Lung (tissue), 12 donors: ENCODE data around the gene ACER2. TPM values are rescaled to one million over a fixed set of nuclear protein-coding genes. Genes with fewer than 3 reads are reported as not detected.

ENCODE experiments used
- ATAC-seq: fragments of 200-7000 bp; cut with Tn5 transposase; one replicate; pipeline ENCODE4 v1.9.1; 2020; ENCODE audit warnings: moderate number of reproducible peaks; ENCODE audit not compliant: insufficient read depth, low FRiP score
- DNase-seq, 3 donors: peaks; one replicate each; pipeline ENCODE4 v3.0.0-alpha.2; 2013 to 2017
- H3K27ac ChIP-seq, 2 donors: one replicate each; pipeline ENCODE4 v1.5.1; 2013; ENCODE audit warnings: mild to moderate bottlenecking in 2 of 2, moderate library complexity in 2 of 2, control low read depth in 1 of 2, inconsistent platforms in 1 of 2, low read depth in 1 of 2, low read length in 1 of 2
- H3K27me3 ChIP-seq, 3 donors: one replicate each; pipeline ENCODE4 v1.5.1; 2013; ENCODE audit warnings: low read length in 2 of 3; ENCODE audit not compliant: control insufficient read depth in 3 of 3, insufficient read depth in 3 of 3
- H3K36me3 ChIP-seq, 4 donors: one replicate each; pipeline ENCODE4 v1.5.1; 2013; ENCODE audit warnings: low read length in 4 of 4, mild to moderate bottlenecking in 1 of 4, moderate library complexity in 1 of 4; ENCODE audit not compliant: control insufficient read depth in 4 of 4, insufficient read depth in 4 of 4
- H3K4me1 ChIP-seq, 5 donors: one replicate each; pipeline ENCODE4 v1.5.1; 2013; ENCODE audit warnings: low read length in 5 of 5, mild to moderate bottlenecking in 2 of 5, moderate library complexity in 1 of 5; ENCODE audit not compliant: control insufficient read depth in 5 of 5, insufficient read depth in 5 of 5
- H3K4me3 ChIP-seq: one replicate; pipeline ENCODE4 v1.5.1; 2013; ENCODE audit warnings: mild to moderate bottlenecking, control low read depth, moderate library complexity
- H3K9ac ChIP-seq, 2 donors: one replicate each; pipeline ENCODE4 v1.5.1; 2013; ENCODE audit warnings: low read length in 2 of 2, control low read depth in 1 of 2; ENCODE audit not compliant: insufficient read depth in 1 of 2
- H3K9me3 ChIP-seq, 4 donors: one replicate each; pipeline ENCODE4 v1.5.1; 2013; ENCODE audit warnings: low read length in 3 of 4, mild to moderate bottlenecking in 1 of 4, moderate library complexity in 1 of 4; ENCODE audit not compliant: control insufficient read depth in 4 of 4, insufficient read depth in 3 of 4
- WGBS, 2 donors: extraction: QIAGEN DNeasy Blood & Tissue Kit; methylation state at CpG; one replicate each; pipeline ENCODE4 v1.1.7; 2013; 5-methylcytosine and 5-hydroxymethylcytosine counted together
- polyA plus RNA-seq, 2 donors: library from polyadenylated mRNA; stranded (reverse); fragments of 200-250 nt; gene quantifications; one replicate each; pipeline ENCODE4 v1.2.1, GENCODE V29; 2013
- total RNA-seq, 2 donors: library from RNA; depleted of rRNA in 1 of 2; stranded (reverse); fragments of >200 nt in 1 of 2; gene quantifications; one replicate each; pipeline ENCODE4 v1.2.1, GENCODE V29; 2014 to 2021
- TF ChIP-seq, protein P1 (sequence below): IDR thresholded peaks from 2 replicates; pipeline ENCODE4 v1.5.1; 2012; ENCODE audit warnings: mild to moderate bottlenecking; ENCODE audit errors: control extremely low read depth, extremely low read depth
- donor health status: control.
- donor health status: control.
- donor health status: Bipolar disorder and iron deficiency.
- donor health status: healthy.
- donor health status: DM: yes; HTN: yes; CAD: no.

ACER2 gene
- total and polyA plus RNA-seq, 4 donors, result 0.30 to 4.9 (median 2.8) TPM

DNA sequence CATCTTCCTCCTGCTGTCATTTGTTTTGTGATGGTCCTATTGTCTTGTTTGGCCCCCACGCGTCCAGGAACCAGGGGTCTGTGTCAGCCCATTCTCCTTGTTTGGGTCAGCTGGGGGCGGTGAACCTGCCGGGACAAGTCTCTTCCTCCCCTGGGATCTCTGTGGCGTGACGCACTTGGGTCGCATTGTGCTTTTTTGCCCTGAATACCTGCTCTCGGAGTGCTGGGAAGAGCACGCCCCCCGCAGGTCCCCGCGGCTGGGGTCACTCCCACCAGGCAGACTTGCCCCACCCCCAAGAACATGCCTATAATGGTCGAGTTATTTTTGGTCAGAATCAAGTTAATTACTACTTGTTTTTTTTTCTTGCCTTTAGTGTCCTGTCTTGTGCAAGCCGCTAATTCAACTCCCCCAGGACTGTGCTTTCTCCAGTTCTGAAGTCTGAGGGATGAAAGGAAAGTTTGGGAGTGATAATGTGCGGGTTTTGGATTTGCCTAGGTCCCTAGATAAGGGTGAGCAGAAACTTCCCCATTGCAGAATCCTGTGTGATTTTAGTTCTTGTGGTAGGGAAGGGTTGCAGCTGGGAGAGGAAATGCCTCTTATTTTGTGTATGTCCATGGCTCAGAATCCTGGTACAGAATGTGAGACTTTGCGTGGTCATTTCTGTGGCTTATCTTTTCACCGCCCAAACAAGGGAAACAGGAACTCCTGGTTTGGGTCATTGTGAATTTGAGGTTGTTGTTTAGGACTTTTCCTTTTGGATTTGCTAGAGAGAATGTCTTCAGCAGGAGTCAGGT lies 789 bp downstream of the ACER2 start:
- peaks cover 0 to 6% (median 2%) of the 10 kb centered on the region in 5 donors for H3K4me1 ChIP-seq
- 1 to 2% methylated on average over 17 of the region's 17 CpGs for WGBS, 2 donors

DNA sequence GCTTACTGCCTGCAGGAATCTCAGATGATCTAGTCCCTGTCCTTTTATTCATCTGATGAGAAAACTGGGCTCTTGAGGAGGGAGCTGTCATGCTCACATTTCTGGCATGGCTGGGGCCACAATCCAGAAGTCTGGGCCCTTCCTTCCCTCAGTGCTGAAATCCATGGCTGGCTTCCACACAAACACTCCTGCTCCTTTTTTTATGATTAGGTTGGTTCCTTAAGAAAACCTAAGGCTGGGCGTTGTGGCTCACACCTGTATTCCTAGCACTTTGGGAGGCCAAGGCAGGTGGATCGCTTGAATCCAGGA lies 1.3 kb downstream of the ACER2 start:
- TF ChIP-seq, protein P1, sequence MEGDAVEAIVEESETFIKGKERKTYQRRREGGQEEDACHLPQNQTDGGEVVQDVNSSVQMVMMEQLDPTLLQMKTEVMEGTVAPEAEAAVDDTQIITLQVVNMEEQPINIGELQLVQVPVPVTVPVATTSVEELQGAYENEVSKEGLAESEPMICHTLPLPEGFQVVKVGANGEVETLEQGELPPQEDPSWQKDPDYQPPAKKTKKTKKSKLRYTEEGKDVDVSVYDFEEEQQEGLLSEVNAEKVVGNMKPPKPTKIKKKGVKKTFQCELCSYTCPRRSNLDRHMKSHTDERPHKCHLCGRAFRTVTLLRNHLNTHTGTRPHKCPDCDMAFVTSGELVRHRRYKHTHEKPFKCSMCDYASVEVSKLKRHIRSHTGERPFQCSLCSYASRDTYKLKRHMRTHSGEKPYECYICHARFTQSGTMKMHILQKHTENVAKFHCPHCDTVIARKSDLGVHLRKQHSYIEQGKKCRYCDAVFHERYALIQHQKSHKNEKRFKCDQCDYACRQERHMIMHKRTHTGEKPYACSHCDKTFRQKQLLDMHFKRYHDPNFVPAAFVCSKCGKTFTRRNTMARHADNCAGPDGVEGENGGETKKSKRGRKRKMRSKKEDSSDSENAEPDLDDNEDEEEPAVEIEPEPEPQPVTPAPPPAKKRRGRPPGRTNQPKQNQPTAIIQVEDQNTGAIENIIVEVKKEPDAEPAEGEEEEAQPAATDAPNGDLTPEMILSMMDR, result no peak
- no peak overlapping the region for H3K4me3 ChIP-seq
- H3K9me3 ChIP-seq, result no peaks in the 10 kb centered on the region
- 96 to 99% methylated on average over 2 of the region's 2 CpGs for WGBS, 2 donors
- ATAC-seq, result no peak
- peaks cover 0 to 6% (median 2%) of the 10 kb centered on the region in 5 donors for H3K4me1 ChIP-seq
- no peak overlapping the region for H3K27ac ChIP-seq
- H3K27me3 ChIP-seq, result no peaks in the 10 kb centered on the region
- no peaks in the 10 kb centered on the region for H3K36me3 ChIP-seq
- no peak overlapping the region for H3K9ac ChIP-seq
- no peak for DNase-seq

More for the DNA sequence above, 789 bp downstream of the ACER2 start:
- DNase-seq (peak; percentile 44 to 47 (median 47)), ATAC-seq (no peak)
- Histone ChIP-seq H3K36me3 (no peaks in the 10 kb centered on the region), H3K27ac (peak overlapping the region; percentile 71 to 82), H3K9ac (peak overlapping the region; percentile 4 to 67), H3K27me3 (no peaks in the 10 kb centered on the region), H3K9me3 (no peaks in the 10 kb centered on the region), H3K4me3 (peak overlapping the region; percentile 79)
- TF ChIP-seq, protein P1, result no peak

GRCh38 chr9:19410594-19410993 lies 1.8 kb downstream of the ACER2 start:
- no peaks in the 10 kb centered on the region for H3K9me3 ChIP-seq
- ATAC-seq (no peak), DNase-seq (no peak)
- no peak overlapping the region for H3K4me3 ChIP-seq
- H3K27ac ChIP-seq, result no peak overlapping the region
- H3K4me1 ChIP-seq, result peaks cover 0 to 6% (median 2%) of the 10 kb centered on the region in 5 donors
- TF ChIP-seq, protein P1, result no peak
- no peaks in the 10 kb centered on the region for H3K27me3 ChIP-seq
- WGBS, 2 donors, result 100% methylated on average over 2 of the region's 2 CpGs
- H3K9ac ChIP-seq, result no peak overlapping the region
- no peaks in the 10 kb centered on the region for H3K36me3 ChIP-seq
